ENCODE data around the gene TRDMT1.

The TRDMT1 gene

GRCh38 chr10:17113346-17113745 is 88.1 kb downstream of the TRDMT1 start:
- peaks cover 2% of the 10 kb centered on the region for H3K9me3 ChIP-seq (ENCODE audit: insufficient read depth, low read depth, low read length)
- no peak overlapping the region for H3K4me3 ChIP-seq (ENCODE audit: low read depth, low read length)
- no peak overlapping the region for H3K23ac ChIP-seq (ENCODE audit: low read length)
- H2BK12ac ChIP-seq (ENCODE audit: low read length), result no peak overlapping the region
- H2AK5ac ChIP-seq (ENCODE audit: low read length), result no peak overlapping the region
- no peak overlapping the region for H2BK5ac ChIP-seq (ENCODE audit: low read depth, low read length, poor library complexity)
- no peak overlapping the region for H3K4me2 ChIP-seq (ENCODE audit: low read length)
- H4K12ac ChIP-seq (ENCODE audit: low read depth, low read length), result no peak overlapping the region
- peaks cover 1% of the 10 kb centered on the region for H3K79me1 ChIP-seq (ENCODE audit: low read length)
- H3K79me2 ChIP-seq (ENCODE audit: control insufficient read depth, insufficient read depth, low read length, poor library complexity), result no peaks in the 10 kb centered on the region
- H4K8ac ChIP-seq (ENCODE audit: low read depth, low read length), result no peak overlapping the region
- H3K4ac ChIP-seq (ENCODE audit: low read depth, low read length), result no peak overlapping the region
- peaks cover 5 to 7% of the 10 kb centered on the region in 2 experiments for H3K4me1 ChIP-seq (ENCODE audit: control insufficient read depth in 1 of 2, insufficient read depth in 2 of 2, low read length in 2 of 2)
- no peak overlapping the region for H3K27ac ChIP-seq (ENCODE audit: low read depth, low read length)
- no peak overlapping the region for H3K9ac ChIP-seq (ENCODE audit: low read length)
- H3K36me3 ChIP-seq (ENCODE audit: control insufficient read depth in 1 of 2, insufficient read depth in 2 of 2, low read length in 2 of 2), result no peaks in the 10 kb centered on the region
- no peak overlapping the region for H2AFZ ChIP-seq (ENCODE audit: insufficient read depth, low read length, poor library complexity)
- no peak overlapping the region for H3K14ac ChIP-seq (ENCODE audit: low read length)
- WGBS (ENCODE audit: extremely low coverage, insufficient coverage, insufficient read length), result no CpG with 5 or more reads among the region's 4 CpGs
- H2BK120ac ChIP-seq (ENCODE audit: insufficient read depth, low read length, poor library complexity), result no peak overlapping the region
- no peak overlapping the region for H3K18ac ChIP-seq (ENCODE audit: low read length)
- no peak overlapping the region for H4K91ac ChIP-seq (ENCODE audit: low read depth, low read length)
- DNase-seq, result no peak
- no peaks in the 10 kb centered on the region for H3K27me3 ChIP-seq (ENCODE audit: insufficient read depth, low read length)

- H4K12ac ChIP-seq (ENCODE audit: low read depth, low read length), result no peak overlapping the region
- no peaks in the 10 kb centered on the region for H3K27me3 ChIP-seq (ENCODE audit: insufficient read depth, low read length)
- no peak overlapping the region for H2BK5ac ChIP-seq (ENCODE audit: low read depth, low read length, poor library complexity)
- no peak overlapping the region for H3K14ac ChIP-seq (ENCODE audit: low read length)
- no peak overlapping the region for H3K4me2 ChIP-seq (ENCODE audit: low read length)
- DNase-seq, result no peak
- H2AK5ac ChIP-seq (ENCODE audit: low read length), result no peak overlapping the region
- H4K8ac ChIP-seq (ENCODE audit: low read depth, low read length), result no peak overlapping the region
- H2AFZ ChIP-seq (ENCODE audit: insufficient read depth, low read length, poor library complexity), result no peak overlapping the region
- peaks cover 5 to 7% of the 10 kb centered on the region in 2 experiments for H3K4me1 ChIP-seq (ENCODE audit: control insufficient read depth in 1 of 2, insufficient read depth in 2 of 2, low read length in 2 of 2)
- peaks cover 1% of the 10 kb centered on the region for H3K79me1 ChIP-seq (ENCODE audit: low read length)
- H2BK120ac ChIP-seq (ENCODE audit: insufficient read depth, low read length, poor library complexity), result no peak overlapping the region
- no peak overlapping the region for H2BK12ac ChIP-seq (ENCODE audit: low read length)
- H3K79me2 ChIP-seq (ENCODE audit: control insufficient read depth, insufficient read depth, low read length, poor library complexity), result no peaks in the 10 kb centered on the region
- no peak overlapping the region for H3K4me3 ChIP-seq (ENCODE audit: low read depth, low read length)
- H3K23ac ChIP-seq (ENCODE audit: low read length), result no peak overlapping the region
- H3K9me3 ChIP-seq (ENCODE audit: insufficient read depth, low read depth, low read length), result peaks cover 2% of the 10 kb centered on the region
- no peak overlapping the region for H3K18ac ChIP-seq (ENCODE audit: low read length)
- no peak overlapping the region for H4K91ac ChIP-seq (ENCODE audit: low read depth, low read length)
- no CpG with 5 or more reads among the region's 3 CpGs for WGBS (ENCODE audit: extremely low coverage, insufficient coverage, insufficient read length)
- no peak overlapping the region for H3K4ac ChIP-seq (ENCODE audit: low read depth, low read length)
- no peak overlapping the region for H3K9ac ChIP-seq (ENCODE audit: low read length)
- no peaks in the 10 kb centered on the region for H3K36me3 ChIP-seq (ENCODE audit: control insufficient read depth in 1 of 2, insufficient read depth in 2 of 2, low read length in 2 of 2)
- H3K27ac ChIP-seq (ENCODE audit: low read depth, low read length), result no peak overlapping the region
Measured at GRCh38 chr10:17112566-17112965, 88.9 kb downstream of the TRDMT1 start.

- Histone ChIP-seq H2AK5ac (ENCODE audit: low read length) (no peak overlapping the region), H2AFZ (ENCODE audit: insufficient read depth, low read length, poor library complexity) (no peak overlapping the region), H2BK120ac (ENCODE audit: insufficient read depth, low read length, poor library complexity) (no peak overlapping the region), H3K4ac (ENCODE audit: low read depth, low read length) (no peak overlapping the region), H3K79me2 (ENCODE audit: control insufficient read depth, insufficient read depth, low read length, poor library complexity) (no peaks in the 10 kb centered on the region), H4K8ac (ENCODE audit: low read depth, low read length) (no peak overlapping the region), H3K79me1 (ENCODE audit: low read length) (no peaks in the 10 kb centered on the region), H3K27me3 (ENCODE audit: insufficient read depth, low read length) (no peaks in the 10 kb centered on the region), H3K36me3 (ENCODE audit: control insufficient read depth in 1 of 2, insufficient read depth in 2 of 2, low read length in 2 of 2) (no peaks in the 10 kb centered on the region), H2BK12ac (ENCODE audit: low read length) (no peak overlapping the region), H3K4me1 (ENCODE audit: control insufficient read depth in 1 of 2, insufficient read depth in 2 of 2, low read length in 2 of 2) (peaks cover 0 to 3% of the 10 kb centered on the region in 2 experiments), H4K12ac (ENCODE audit: low read depth, low read length) (no peak overlapping the region), H3K18ac (ENCODE audit: low read length) (no peak overlapping the region), H3K4me2 (ENCODE audit: low read length) (no peak overlapping the region), H2BK5ac (ENCODE audit: low read depth, low read length, poor library complexity) (no peak overlapping the region), H3K27ac (ENCODE audit: low read depth, low read length) (no peak overlapping the region), H3K9ac (ENCODE audit: low read length) (no peak overlapping the region), H3K9me3 (ENCODE audit: insufficient read depth, low read depth, low read length) (peaks cover 2% of the 10 kb centered on the region), H4K91ac (ENCODE audit: low read depth, low read length) (no peak overlapping the region), H3K14ac (ENCODE audit: low read length) (no peak overlapping the region), H3K23ac (ENCODE audit: low read length) (no peak overlapping the region), H3K4me3 (ENCODE audit: low read depth, low read length) (no peak overlapping the region)
- WGBS (ENCODE audit: extremely low coverage, insufficient coverage, insufficient read length), result no CpG with 5 or more reads among the region's 3 CpGs
- DNase-seq, result no peak
Measured at GRCh38 chr10:17109475-17110207, 91.8 kb downstream of the TRDMT1 start.

DNA sequence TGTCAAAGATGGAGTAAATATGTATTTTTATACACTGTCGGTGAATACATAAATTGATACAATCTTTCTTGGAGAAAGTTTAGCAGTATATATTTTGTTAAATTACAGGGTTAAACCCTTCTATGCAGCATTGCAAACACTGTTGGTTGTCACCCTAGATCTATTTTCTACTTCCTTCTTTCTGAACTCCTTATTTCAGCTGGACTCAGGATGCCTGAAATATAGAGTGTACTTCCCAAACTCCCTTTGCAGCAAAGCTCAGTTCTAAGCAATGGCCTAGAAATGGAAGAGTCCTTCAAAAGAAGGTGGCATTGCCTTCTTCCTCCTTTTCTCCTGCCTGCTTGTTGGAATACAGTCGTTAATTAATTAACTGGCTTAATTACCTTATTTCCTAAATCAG is 92.4 kb downstream of the TRDMT1 start:
- H2BK5ac ChIP-seq (ENCODE audit: low read depth, low read length, poor library complexity), result no peak overlapping the region
- no peak overlapping the region for H3K4me3 ChIP-seq (ENCODE audit: low read depth, low read length)
- H2AK5ac ChIP-seq (ENCODE audit: low read length), result no peak overlapping the region
- no peak overlapping the region for H4K12ac ChIP-seq (ENCODE audit: low read depth, low read length)
- H3K18ac ChIP-seq (ENCODE audit: low read length), result no peak overlapping the region
- no peaks in the 10 kb centered on the region for H3K79me1 ChIP-seq (ENCODE audit: low read length)
- H4K8ac ChIP-seq (ENCODE audit: low read depth, low read length), result no peak overlapping the region
- peaks cover 0 to 3% of the 10 kb centered on the region in 2 experiments for H3K4me1 ChIP-seq (ENCODE audit: control insufficient read depth in 1 of 2, insufficient read depth in 2 of 2, low read length in 2 of 2)
- no peak overlapping the region for H3K9ac ChIP-seq (ENCODE audit: low read length)
- no peak overlapping the region for H2BK12ac ChIP-seq (ENCODE audit: low read length)
- peaks cover 2% of the 10 kb centered on the region for H3K9me3 ChIP-seq (ENCODE audit: insufficient read depth, low read depth, low read length)
- no peak overlapping the region for H3K23ac ChIP-seq (ENCODE audit: low read length)
- H3K14ac ChIP-seq (ENCODE audit: low read length), result no peak overlapping the region
- no peak overlapping the region for H2BK120ac ChIP-seq (ENCODE audit: insufficient read depth, low read length, poor library complexity)
- no peaks in the 10 kb centered on the region for H3K36me3 ChIP-seq (ENCODE audit: control insufficient read depth in 1 of 2, insufficient read depth in 2 of 2, low read length in 2 of 2)
- no peak for DNase-seq
- no peaks in the 10 kb centered on the region for H3K27me3 ChIP-seq (ENCODE audit: insufficient read depth, low read length)
- no peaks in the 10 kb centered on the region for H3K79me2 ChIP-seq (ENCODE audit: control insufficient read depth, insufficient read depth, low read length, poor library complexity)
- H3K4ac ChIP-seq (ENCODE audit: low read depth, low read length), result no peak overlapping the region
- no peak overlapping the region for H4K91ac ChIP-seq (ENCODE audit: low read depth, low read length)
- H3K27ac ChIP-seq (ENCODE audit: low read depth, low read length), result no peak overlapping the region
- WGBS (ENCODE audit: extremely low coverage, insufficient coverage, insufficient read length), result no CpG with 5 or more reads among the region's 2 CpGs
- H2AFZ ChIP-seq (ENCODE audit: insufficient read depth, low read length, poor library complexity), result no peak overlapping the region
- H3K4me2 ChIP-seq (ENCODE audit: low read length), result no peak overlapping the region

All from trophoblast cell (in vitro differentiated cells and primary cell).